ENCODE data around the gene RPS27.
"Not testable (repeated sequence)": the region's sequence is repeated elsewhere in the genome, so short reads cannot be mapped to it uniquely, and the experiment has no call there.

RPS27 gene

GRCh38 chr1:153987621-153988020 is 2.9 kb upstream of the RPS27 start:
- DNase-seq = no peak

GRCh38 chr1:153991151-153991630 is 629 bp downstream of the RPS27 start:
- no peak for DNase-seq

DNA sequence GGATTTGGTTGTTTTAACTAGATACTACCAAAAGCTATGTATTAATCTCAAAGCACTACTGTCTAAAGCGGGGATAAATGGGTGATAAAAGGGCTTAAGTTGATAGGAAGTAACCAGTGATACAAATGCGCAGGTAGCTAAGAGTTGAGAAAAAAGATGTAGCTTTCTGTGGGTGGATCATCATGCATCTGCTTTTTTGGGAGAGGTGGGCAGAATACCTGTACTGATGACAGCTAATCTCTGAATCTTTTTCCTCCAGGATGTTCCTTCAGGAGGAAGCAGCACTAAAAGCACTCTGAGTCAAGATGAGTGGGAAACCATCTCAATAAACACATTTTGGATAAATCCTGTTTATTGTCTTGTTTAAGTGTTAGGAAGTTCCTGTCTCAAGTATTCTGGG is 1.2 kb downstream of the RPS27 start:
- no peak for DNase-seq

GRCh38 chr1:153995202-153995601 is 4.6 kb downstream of the RPS27 start:
- DNase-seq = no peak

- DNase-seq = no peak
These were observed 5.1 kb downstream of the RPS27 start for GRCh38 chr1:153995640-153996039.

- not testable (repeated sequence) for DNase-seq
These were observed 6.3 kb downstream of the RPS27 start for GRCh38 chr1:153996882-153997281.

GRCh38 chr1:154000420-154000819 is 9.9 kb downstream of the RPS27 start:
- DNase-seq = no peak

DNA sequence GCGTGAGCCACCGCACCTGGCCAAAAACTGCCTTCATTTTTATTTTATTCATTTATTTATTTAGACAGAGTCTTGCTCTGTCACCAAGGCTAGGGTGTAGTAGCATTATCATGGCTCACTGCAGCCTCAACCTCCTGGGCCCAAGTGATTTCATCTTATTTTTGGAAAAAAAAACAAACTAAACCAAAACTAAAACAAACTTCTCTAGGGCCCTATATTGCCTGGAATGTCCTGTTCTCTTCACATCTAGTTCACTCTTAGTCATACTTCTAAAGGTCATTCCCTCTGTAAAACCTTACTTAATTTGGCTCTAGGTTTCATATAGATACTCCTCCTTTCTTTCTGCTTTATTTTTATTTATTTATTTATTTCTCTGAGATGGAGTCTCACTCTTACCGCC is 15.6 kb downstream of the RPS27 start:
- DNase-seq = no peak

GRCh38 chr1:154012129-154012528 is 21.6 kb downstream of the RPS27 start:
- DNase-seq = no peak

DNA sequence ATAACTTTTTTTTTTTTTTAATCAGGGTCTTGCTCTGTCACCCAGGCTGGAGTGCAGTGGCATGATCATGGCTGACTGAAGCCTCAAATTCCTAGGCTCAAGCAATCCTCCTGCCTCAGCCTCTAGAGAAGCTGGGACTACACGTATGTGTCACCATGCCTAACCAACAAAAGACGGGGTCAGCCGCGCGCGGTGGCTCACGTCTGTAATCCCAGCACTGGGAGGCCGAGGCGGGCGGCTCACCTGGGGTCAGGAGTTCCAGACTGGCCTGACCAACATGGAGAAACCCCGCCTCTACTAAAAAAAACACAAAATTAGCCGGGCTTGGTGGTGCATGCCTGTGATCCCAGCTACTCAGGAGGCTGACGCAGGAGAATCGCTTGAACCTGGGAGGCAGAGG is 22.0 kb downstream of the RPS27 start:
- not testable (repeated sequence) for DNase-seq

DNA sequence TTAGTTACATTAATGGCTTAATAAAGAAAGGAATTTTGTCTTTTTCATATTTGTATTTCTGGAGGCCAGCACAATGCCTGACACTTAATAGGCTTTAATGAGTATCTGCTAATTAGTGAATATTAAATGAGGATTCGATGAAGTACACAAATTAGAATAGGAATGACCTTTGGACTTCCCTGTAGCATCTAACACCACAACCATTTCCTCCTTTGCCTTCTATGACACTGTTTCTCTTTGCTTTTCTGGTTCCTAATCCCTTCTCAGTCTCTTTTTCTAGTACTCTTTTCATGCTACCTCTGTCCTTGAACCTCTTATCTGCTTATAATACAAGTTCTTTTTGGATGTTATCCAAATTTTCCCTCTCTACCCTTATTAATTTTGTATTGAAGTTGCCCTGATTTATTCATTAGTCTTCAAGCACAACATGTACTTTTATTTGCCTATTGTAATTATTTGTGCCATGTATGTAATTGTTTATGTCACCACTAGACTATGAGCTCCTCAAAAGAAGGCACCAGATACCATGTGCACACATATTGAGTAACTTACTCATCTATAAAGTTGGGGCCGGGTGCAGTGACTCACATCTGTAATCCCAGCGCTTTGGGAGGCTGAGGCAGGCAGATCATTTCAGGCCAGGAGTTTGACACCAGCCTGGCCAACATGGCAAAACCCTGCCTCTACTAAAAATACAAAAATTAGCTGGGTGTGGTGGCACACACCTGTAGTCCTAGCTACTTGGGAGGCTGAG is 23.8 kb downstream of the RPS27 start:
- no peak for DNase-seq

- DNase-seq = no peak
These were observed 28.7 kb downstream of the RPS27 start for GRCh38 chr1:154019269-154019668.

DNA sequence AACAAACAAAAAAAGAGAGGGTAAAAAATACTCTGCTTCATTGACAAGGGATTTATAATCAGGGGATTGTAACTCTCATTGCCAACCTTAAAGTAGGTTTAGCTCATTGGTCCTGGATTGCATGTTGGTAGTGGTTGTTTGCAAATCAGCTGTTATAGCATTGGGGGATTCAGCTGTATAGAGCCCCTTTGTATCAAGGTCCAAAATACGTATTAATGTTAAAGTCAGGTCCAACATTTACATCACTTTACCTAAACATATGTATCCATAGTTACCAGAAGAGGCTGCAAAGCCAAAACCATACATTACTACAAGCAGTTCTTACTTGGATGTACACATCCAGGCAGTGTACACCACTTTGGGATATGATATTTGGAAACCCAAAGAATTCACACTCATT is 29.4 kb downstream of the RPS27 start:
- DNase-seq = no peak

GRCh38 chr1:154033697-154034096 is 43.1 kb downstream of the RPS27 start:
- not testable (repeated sequence) for DNase-seq

All from DMS153 (cell line).